NCI-H1092 (cell line): ENCODE results near the gene CXCL9.
"Not testable (repeated sequence)": the region's sequence is repeated elsewhere in the genome, so short reads cannot be mapped to it uniquely, and the experiment has no call there.

Source experiments
- DNase-seq: peaks from one replicate; lab custom pipeline; 2025; lab: John Stamatoyannopoulos, UW

The CXCL9 gene

DNA sequence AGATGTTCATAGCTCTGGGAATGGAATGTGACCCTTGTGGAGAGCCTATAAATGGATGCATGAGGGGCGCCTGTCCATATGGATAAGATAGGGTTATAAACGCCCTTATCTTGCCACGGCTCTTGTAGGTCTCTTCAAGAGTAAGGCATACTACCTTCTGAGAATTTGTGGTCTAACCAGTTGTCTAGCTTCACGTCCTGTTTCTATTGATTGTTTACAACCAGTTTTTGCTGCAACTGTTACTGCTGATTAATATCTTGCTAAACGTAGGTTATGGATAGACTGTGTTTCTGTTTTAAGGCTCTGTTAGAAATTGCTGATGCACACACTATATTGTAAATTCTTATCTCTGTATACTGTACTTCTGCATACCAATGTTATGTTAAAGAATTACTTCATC lies 52.5 kb downstream of the CXCL9 start:
- DNase-seq = not testable (repeated sequence)

DNA sequence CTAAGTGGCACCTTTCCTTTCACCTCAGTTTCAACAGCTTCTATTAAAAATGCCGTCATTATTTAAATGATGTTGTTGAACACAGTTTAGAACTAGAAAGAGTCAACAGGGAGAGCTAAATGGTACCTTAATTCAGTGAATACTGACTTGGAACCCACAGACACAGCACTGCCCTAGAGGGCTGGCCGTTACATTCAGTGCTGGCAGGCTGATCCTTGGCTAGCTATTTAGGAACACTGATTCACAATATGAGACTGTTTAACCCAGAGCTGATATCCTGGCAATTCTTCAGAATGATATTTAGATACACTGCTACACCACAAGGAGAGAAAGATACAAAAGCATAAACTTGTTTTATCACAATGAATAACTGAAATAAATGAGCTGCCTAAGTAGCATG lies 53.8 kb downstream of the CXCL9 start:
- no peak for DNase-seq
